Sigmoid colon (tissue), 4 donors: ENCODE results near the gene TTLL11.

Experiments
- CTCF ChIP-seq, 4 experiments: fragments of 450-650 bp in 3 of 4; fragments of 200-600 bp in 1 of 4; IDR thresholded peaks; one replicate each; pipeline ENCODE4 v1.5.1; 2016 to 2019; ENCODE audit warnings: antibody characterized with exemption in 4 of 4, mild to moderate bottlenecking in 3 of 4, moderate library complexity in 2 of 4
- EP300 ChIP-seq, 4 donors: sonication (generic); formaldehyde crosslinking; IDR thresholded peaks; one replicate each; pipeline ENCODE4 v1.6.1; 2017; ENCODE audit warnings: antibody characterized with exemption in 4 of 4
- POLR2A ChIP-seq, 2 donors: fragments of 450-650 bp; IDR thresholded peaks; one replicate each; pipeline ENCODE4 v1.6.1; 2016; ENCODE audit warnings: antibody characterized with exemption in 2 of 2, mild to moderate bottlenecking in 2 of 2, moderate library complexity in 2 of 2
- POLR2AphosphoS5 ChIP-seq, 4 donors: sonication (generic); formaldehyde crosslinking; IDR thresholded peaks; one replicate each; pipeline ENCODE4 v1.6.1; 2017; ENCODE audit warnings: antibody characterized with exemption in 4 of 4

GRCh38 chr9:121927636-121928035 is 165.5 kb downstream of the TTLL11 start:
- TF ChIP-seq EP300 (IDR thresholded peaks at IDR 0.05) (no peak), CTCF (IDR thresholded peaks at IDR 0.05) (no peak), POLR2AphosphoS5 (IDR thresholded peaks at IDR 0.05) (no peak), POLR2A (IDR thresholded peaks at IDR 0.05) (no peak)
